Measurements from ENCODE around the gene PUSL1. TPM values are rescaled to one million over a fixed set of nuclear protein-coding genes. Genes with fewer than 3 reads are reported as not detected.
"Not testable (repeated sequence)": the region's sequence is repeated elsewhere in the genome, so short reads cannot be mapped to it uniquely, and the experiment has no call there.

Gene PUSL1
- total RNA-seq, 1 experiment from 2014 or later, result 22.7 TPM

- no peaks in the 10 kb centered on the region for H3K27me3 Mint-ChIP-seq (ENCODE audit: unreplicated experiment)
- no peak overlapping the region for H3K4me3 Mint-ChIP-seq (ENCODE audit: low read depth, unreplicated experiment)
- H3K9me3 Mint-ChIP-seq (ENCODE audit: low read depth, unreplicated experiment), result no peaks in the 10 kb centered on the region
- TF ChIP-seq CTCF (IDR thresholded peaks at IDR 0.05; ENCODE audit: unreplicated experiment), result no peak
- intact Hi-C loops (cut with micrococcal nuclease; ENCODE audit: unreplicated experiment), result no loop called here
- no peak for DNase-seq
- no peak overlapping the region for H3K27ac Mint-ChIP-seq (ENCODE audit: unreplicated experiment)
- BruUV-seq (replicated peaks), result no TSS peak
- H3K36me3 Mint-ChIP-seq (ENCODE audit: insufficient read depth, unreplicated experiment), result peaks cover 78% of the 10 kb centered on the region
- H3K4me1 Mint-ChIP-seq (ENCODE audit: low read depth, unreplicated experiment), result peaks cover 8% of the 10 kb centered on the region
- CTCF ChIA-PET, result no interaction called here
Measured at GRCh38 chr1:1315435-1315954, 7.1 kb downstream of the PUSL1 start.

GRCh38 chr1:1316199-1316598, 7.8 kb downstream of the PUSL1 start:
- H3K27me3 Mint-ChIP-seq (ENCODE audit: unreplicated experiment); H3K27ac Mint-ChIP-seq (ENCODE audit: unreplicated experiment); H3K9me3 Mint-ChIP-seq (ENCODE audit: low read depth, unreplicated experiment); BruUV-seq (replicated peaks); CTCF ChIA-PET; H3K4me3 Mint-ChIP-seq (ENCODE audit: low read depth, unreplicated experiment); H3K4me1 Mint-ChIP-seq (ENCODE audit: low read depth, unreplicated experiment); intact Hi-C loops (cut with micrococcal nuclease; ENCODE audit: unreplicated experiment); DNase-seq: not testable (repeated sequence)
- peaks cover 75% of the 10 kb centered on the region for H3K36me3 Mint-ChIP-seq (ENCODE audit: insufficient read depth, unreplicated experiment)

- Mint-ChIP-seq H3K27ac (ENCODE audit: unreplicated experiment) (no peak overlapping the region), H3K4me1 (ENCODE audit: low read depth, unreplicated experiment) (peaks cover 11% of the 10 kb centered on the region), H3K36me3 (ENCODE audit: insufficient read depth, unreplicated experiment) (peaks cover 74% of the 10 kb centered on the region), H3K4me3 (ENCODE audit: low read depth, unreplicated experiment) (no peak overlapping the region), H3K9me3 (ENCODE audit: low read depth, unreplicated experiment) (no peaks in the 10 kb centered on the region), H3K27me3 (ENCODE audit: unreplicated experiment) (no peaks in the 10 kb centered on the region)
- no peak for DNase-seq
- TSS peak; percentile 57 for BruUV-seq (replicated peaks)
- TF ChIP-seq CTCF (IDR thresholded peaks at IDR 0.05; ENCODE audit: unreplicated experiment), result no peak
- CTCF ChIA-PET, result no interaction called here
- intact Hi-C loops (cut with micrococcal nuclease; ENCODE audit: unreplicated experiment), result no loop called here
Measured at GRCh38 chr1:1317420-1317819, 9.0 kb downstream of the PUSL1 start.

- H3K4me1 Mint-ChIP-seq (ENCODE audit: low read depth, unreplicated experiment), result peaks cover 19% of the 10 kb centered on the region
- TSS peak; percentile 14 for BruUV-seq (replicated peaks)
- H3K27ac Mint-ChIP-seq (ENCODE audit: unreplicated experiment), result no peak overlapping the region
- H3K27me3 Mint-ChIP-seq (ENCODE audit: unreplicated experiment), result no peaks in the 10 kb centered on the region
- no peak for TF ChIP-seq CTCF (IDR thresholded peaks at IDR 0.05; ENCODE audit: unreplicated experiment)
- peak; percentile 73 for DNase-seq
- intact Hi-C loops (cut with micrococcal nuclease; ENCODE audit: unreplicated experiment), result no loop called here
- peaks cover 75% of the 10 kb centered on the region for H3K36me3 Mint-ChIP-seq (ENCODE audit: insufficient read depth, unreplicated experiment)
- no peaks in the 10 kb centered on the region for H3K9me3 Mint-ChIP-seq (ENCODE audit: low read depth, unreplicated experiment)
- no peak overlapping the region for H3K4me3 Mint-ChIP-seq (ENCODE audit: low read depth, unreplicated experiment)
- CTCF ChIA-PET, result interaction anchor here (0.7 kb wide), 1 partner anchor 380 kb away, joined by 5 read pairs; no protein-coding TSS in a partner anchor
Measured at GRCh38 chr1:1318131-1318652, 9.8 kb downstream of the PUSL1 start.

All from Calu3 (cell line).